GM12872 (cell line): ENCODE results near the gene ERGIC3.

Experiments used
- CTCF ChIP-seq: IDR thresholded peaks from 3 replicates; pipeline ENCODE4 v1.5.1; 2011; ENCODE audit warnings: low read depth, mild to moderate bottlenecking, low read length, moderate library complexity; ENCODE audit not compliant: insufficient read depth

ERGIC3 gene

GRCh38 chr20:35563834-35564233 lies 22.0 kb downstream of the ERGIC3 start:
- TF ChIP-seq CTCF, result no peak

- no peak for TF ChIP-seq CTCF
Measured at GRCh38 chr20:35564905-35565304, 23.0 kb downstream of the ERGIC3 start.

- TF ChIP-seq CTCF, result peak; percentile 45; the same call in 2 of the 3 replicates
Measured at GRCh38 chr20:35568645-35569044, 26.8 kb downstream of the ERGIC3 start.

GRCh38 chr20:35571555-35571954 lies 29.7 kb downstream of the ERGIC3 start:
- TF ChIP-seq CTCF, result no peak

GRCh38 chr20:35572838-35573237 lies 31.0 kb downstream of the ERGIC3 start:
- no peak for TF ChIP-seq CTCF

GRCh38 chr20:35575958-35576357 lies 34.1 kb downstream of the ERGIC3 start:
- TF ChIP-seq CTCF, result no peak

GRCh38 chr20:35576816-35577215 lies 34.9 kb downstream of the ERGIC3 start:
- no peak for TF ChIP-seq CTCF

- TF ChIP-seq CTCF, result no peak
Measured at GRCh38 chr20:35578469-35578868, 36.6 kb downstream of the ERGIC3 start.
